HEK293T (cell line): ENCODE measurements around the gene IKZF3.

ENCODE experiments used
- CTCF ChIA-PET: fragments of 350-600 bp; formaldehyde crosslinking; extraction: SDS; loops from one replicate; lab custom pipeline; 2021; ENCODE audit warnings: antibody characterized with exemption, inconsistent platforms; lab: Yijun Ruan, JAX
- POLR2A ChIA-PET: fragments of 350-600 bp; formaldehyde crosslinking; extraction: SDS; loops from one replicate; lab custom pipeline; 2020; ENCODE audit warnings: antibody characterized with exemption, inconsistent platforms; lab: Yijun Ruan, JAX
- DNase-seq: peaks from one replicate; pipeline ENCODE4 v3.0.0; 2012; ENCODE audit warnings: mixed read lengths; ENCODE audit errors: extremely low spot score
- ARNT ChIP-seq: fragments of 450-650 bp; IDR thresholded peaks from 2 replicates; pipeline ENCODE4 v1.6.1; 2017; ENCODE audit warnings: mild to moderate bottlenecking
- BHLHE40 ChIP-seq: fragments of 450-650 bp; IDR thresholded peaks from 2 replicates; pipeline ENCODE4 v1.6.1; 2016; ENCODE audit warnings: mild to moderate bottlenecking, moderate library complexity, borderline replicate concordance
- CTBP1 ChIP-seq: fragments of 450-650 bp; IDR thresholded peaks from 2 replicates; pipeline ENCODE4 v1.6.1; 2016; ENCODE audit warnings: borderline replicate concordance
- ELF4 ChIP-seq: fragments of 450-650 bp; IDR thresholded peaks from 2 replicates; pipeline ENCODE4 v1.6.1; 2017; ENCODE audit warnings: antibody characterized with exemption
- FOXA1 ChIP-seq: fragments of 450-650 bp; IDR thresholded peaks from 2 replicates; pipeline ENCODE4 v1.6.1; 2016; ENCODE audit warnings: mild to moderate bottlenecking
- FOXK2 ChIP-seq: fragments of 450-650 bp; IDR thresholded peaks from 2 replicates; pipeline ENCODE4 v1.6.1; 2016; ENCODE audit warnings: mild to moderate bottlenecking
- FOXM1 ChIP-seq: fragments of 450-650 bp; IDR thresholded peaks from 2 replicates; pipeline ENCODE4 v1.6.1; 2017; ENCODE audit warnings: mild to moderate bottlenecking, borderline replicate concordance
- HDGF ChIP-seq: fragments of 450-650 bp; IDR thresholded peaks from 2 replicates; pipeline ENCODE4 v1.6.1; 2017; ENCODE audit warnings: antibody characterized with exemption, borderline replicate concordance
- L3MBTL2 ChIP-seq: fragments of 450-650 bp; conservative IDR thresholded peaks from 2 replicates; pipeline ENCODE4 v1.6.1; 2016; ENCODE audit warnings: mild to moderate bottlenecking
- LEF1 ChIP-seq: fragments of 450-650 bp; IDR thresholded peaks from 2 replicates; pipeline ENCODE4 v1.6.1; 2017; ENCODE audit warnings: mild to moderate bottlenecking, borderline replicate concordance
- NFRKB ChIP-seq: fragments of 450-650 bp; IDR thresholded peaks from 2 replicates; pipeline ENCODE4 v1.6.1; 2016; ENCODE audit warnings: mild to moderate bottlenecking, moderate library complexity
- PKNOX1 ChIP-seq: fragments of 450-650 bp; IDR thresholded peaks from 2 replicates; pipeline ENCODE4 v1.6.1; 2016
- SP1 ChIP-seq: fragments of 450-650 bp; IDR thresholded peaks from 2 replicates; pipeline ENCODE4 v1.6.1; 2017
- SUZ12 ChIP-seq: fragments of 450-650 bp; IDR thresholded peaks from 2 replicates; pipeline ENCODE4 v1.6.1; 2016; ENCODE audit warnings: mild to moderate bottlenecking
- TARDBP ChIP-seq: fragments of 450-650 bp; IDR thresholded peaks from 2 replicates; pipeline ENCODE4 v1.6.1; 2016
- ZNF384 ChIP-seq: fragments of 450-650 bp; IDR thresholded peaks from 2 replicates; pipeline ENCODE4 v1.6.1; 2016

The IKZF3 gene

GRCh38 chr17:39808409-39808997 lies 55.6 kb downstream of the IKZF3 start:
- TF ChIP-seq HDGF = no peak
- no peak for TF ChIP-seq PKNOX1
- no peak for TF ChIP-seq ELF4
- no peak for TF ChIP-seq FOXM1
- no peak for TF ChIP-seq ZNF384
- no peak for TF ChIP-seq SUZ12
- TF ChIP-seq ARNT = no peak
- TF ChIP-seq CTBP1 = no peak
- TF ChIP-seq FOXK2 = no peak
- POLR2A ChIA-PET = no interaction called here
- no peak for DNase-seq
- CTCF ChIA-PET = no interaction called here

- TF ChIP-seq FOXK2 (no peak), FOXM1 (no peak), FOXA1 (no peak), ZNF384 (no peak), BHLHE40 (no peak), ELF4 (no peak), NFRKB (no peak), TARDBP (no peak), HDGF (no peak), ARNT (no peak), PKNOX1 (no peak), LEF1 (no peak), SUZ12 (no peak), SP1 (no peak), CTBP1 (no peak), L3MBTL2 (no peak)
- CTCF ChIA-PET = no interaction called here
- POLR2A ChIA-PET = no interaction called here
- DNase-seq = no peak
Observed at GRCh38 chr17:39804839-39805238, 59.3 kb downstream of the IKZF3 start.

GRCh38 chr17:39801055-39801454 lies 63.1 kb downstream of the IKZF3 start:
- ChIA-PET POLR2A (no interaction called here), CTCF (no interaction called here)
- TF ChIP-seq PKNOX1 (peak; percentile 82), BHLHE40 (no peak)
- no peak for DNase-seq

- no peak for DNase-seq
- ChIA-PET POLR2A (no interaction called here), CTCF (no interaction called here)
- TF ChIP-seq TARDBP (no peak), FOXA1 (no peak), FOXK2 (no peak)
Observed at GRCh38 chr17:39800540-39800939, 63.6 kb downstream of the IKZF3 start.

GRCh38 chr17:39799395-39799794 lies 64.7 kb downstream of the IKZF3 start:
- CTCF ChIA-PET = no interaction called here
- TF ChIP-seq TARDBP (no peak), FOXM1 (no peak), SUZ12 (no peak), SP1 (no peak), FOXK2 (no peak), ELF4 (no peak), FOXA1 (no peak), ARNT (no peak), ZNF384 (no peak), PKNOX1 (no peak)
- POLR2A ChIA-PET = no interaction called here
- DNase-seq = no peak

- TF ChIP-seq FOXA1 = no peak
- no peak for TF ChIP-seq LEF1
- no peak for TF ChIP-seq PKNOX1
- TF ChIP-seq TARDBP = no peak
- TF ChIP-seq NFRKB = no peak
- TF ChIP-seq CTBP1 = no peak
- POLR2A ChIA-PET = no interaction called here
- DNase-seq = no peak
- CTCF ChIA-PET = no interaction called here
Observed at GRCh38 chr17:39794249-39794970, 69.7 kb downstream of the IKZF3 start.
